Fibroblast of upper back skin (primary cell): Measurements from ENCODE around the gene GUCY2D.

ENCODE experiments used
- DNase-seq: peaks from one replicate; pipeline ENCODE4 v3.0.0-alpha.2; 2013

Gene GUCY2D

DNA sequence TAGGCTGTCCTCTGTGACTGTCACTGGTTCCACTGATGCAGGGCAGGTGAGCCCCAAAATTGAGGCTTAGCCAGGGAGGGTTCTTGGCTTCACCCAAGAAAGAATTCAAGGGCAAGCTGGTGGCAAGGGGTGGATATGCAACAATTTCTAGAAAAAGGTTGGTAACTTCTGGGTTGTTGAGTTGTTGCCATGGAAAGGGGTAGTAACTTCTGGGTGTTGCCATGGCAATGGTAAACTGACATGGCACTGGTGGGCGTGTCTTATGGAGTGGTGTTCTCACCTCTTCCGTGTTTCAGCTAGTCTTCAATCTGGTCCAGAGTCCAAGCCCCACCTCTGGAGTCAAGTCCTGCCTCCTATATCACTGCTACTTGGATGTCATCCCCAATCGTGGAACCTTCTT, 9.5 kb upstream of the GUCY2D start:
- no peak for DNase-seq

DNA sequence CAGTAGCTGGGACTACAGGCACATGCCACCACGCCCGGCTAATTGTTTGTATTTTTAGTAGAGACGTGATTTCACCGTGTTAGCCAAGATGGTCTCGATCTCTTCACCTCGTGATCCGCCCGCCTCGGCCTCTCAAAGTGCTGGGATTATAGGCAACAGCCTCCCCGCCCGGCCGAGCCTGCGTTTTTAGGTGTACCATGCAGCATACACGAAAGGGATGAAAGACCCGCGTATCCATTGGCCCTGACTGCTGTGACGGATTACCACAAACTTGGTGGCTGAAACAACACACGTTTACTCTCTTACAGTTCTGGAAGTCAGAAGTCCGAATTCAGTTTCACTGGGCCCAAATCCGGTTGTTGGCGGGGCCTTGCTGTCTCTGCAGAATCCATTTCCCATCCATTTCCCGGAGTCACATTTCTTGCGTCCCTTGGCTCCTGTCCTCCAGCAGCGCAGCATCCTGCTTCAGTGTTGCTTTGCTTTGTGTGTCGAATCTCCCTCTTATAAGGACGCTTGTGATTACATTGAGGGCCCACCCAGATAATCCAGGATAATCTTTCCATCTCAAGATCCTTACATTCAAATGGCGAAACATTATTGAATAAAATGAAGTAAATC, 8.3 kb upstream of the GUCY2D start:
- no peak for DNase-seq

- DNase-seq = no peak
Measured at GRCh38 chr17:7995724-7996123, 6.7 kb upstream of the GUCY2D start.

DNA sequence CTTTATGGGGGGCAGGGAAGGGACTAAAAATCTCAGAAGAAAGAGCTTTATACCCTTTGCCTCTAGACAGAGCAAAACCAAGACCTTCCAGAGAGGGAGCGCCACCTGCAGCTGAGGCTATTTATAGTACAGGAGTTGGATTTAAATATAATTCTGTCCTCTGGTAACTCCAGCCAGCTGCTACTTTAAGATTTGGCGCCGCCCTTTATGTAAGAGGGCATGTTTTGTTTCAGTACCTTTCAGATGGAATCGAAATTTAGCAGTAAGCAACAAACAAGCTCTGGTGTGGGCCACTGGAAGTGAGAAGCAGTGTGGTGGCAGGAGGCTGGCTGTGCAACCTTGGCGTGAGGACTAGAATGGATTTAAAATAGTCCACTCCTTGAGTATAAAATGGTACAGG, 5.2 kb upstream of the GUCY2D start:
- peak; percentile 32 for DNase-seq

GRCh38 chr17:8002721-8003593, 542 bp downstream of the GUCY2D start:
- no peak for DNase-seq

- no peak for DNase-seq
Measured at GRCh38 chr17:8003594-8004181, 1.3 kb downstream of the GUCY2D start.

DNA sequence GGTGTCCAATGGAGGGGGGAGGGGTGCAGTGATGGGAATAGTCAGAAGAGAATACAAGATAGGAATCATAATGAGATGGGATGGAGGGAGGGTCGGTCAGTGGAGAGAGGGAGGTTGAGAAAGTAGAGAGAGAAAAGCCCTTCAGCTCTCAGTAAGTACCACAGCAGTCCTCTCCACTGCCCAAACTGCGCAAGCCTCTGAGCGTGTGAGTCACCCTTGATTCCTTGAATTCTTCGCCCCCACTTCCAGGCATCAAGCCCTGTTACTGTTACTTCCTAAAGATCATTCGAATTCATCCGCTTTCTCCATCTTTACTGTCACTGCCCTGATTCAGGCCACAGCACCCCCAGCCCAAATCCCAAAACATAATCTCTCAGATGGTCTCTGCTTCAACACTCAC, 2.5 kb downstream of the GUCY2D start:
- DNase-seq = peak; percentile 51

DNA sequence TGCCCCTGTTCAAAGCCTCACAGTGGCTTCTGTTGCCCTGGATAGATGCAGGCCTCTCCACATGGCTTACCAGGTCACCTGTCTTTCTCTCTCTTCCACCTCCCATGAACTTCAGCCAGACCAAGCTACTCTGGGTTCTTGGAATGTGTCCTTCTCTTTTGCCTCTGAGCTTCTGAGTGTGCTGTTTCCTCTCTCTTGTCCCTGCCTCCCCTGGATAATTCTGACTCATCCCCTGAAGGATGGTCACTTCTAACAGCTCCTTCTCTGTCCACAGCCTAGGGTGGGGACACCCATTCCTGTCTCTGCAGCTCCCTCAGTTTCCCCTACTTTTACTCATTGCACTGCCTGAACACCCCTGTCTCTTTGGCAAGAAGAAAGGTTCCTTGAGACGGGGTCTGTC, 2.9 kb downstream of the GUCY2D start:
- no peak for DNase-seq

GRCh38 chr17:8005967-8006730, 3.7 kb downstream of the GUCY2D start:
- no peak for DNase-seq

GRCh38 chr17:8006836-8007680, 4.6 kb downstream of the GUCY2D start:
- no peak for DNase-seq

DNA sequence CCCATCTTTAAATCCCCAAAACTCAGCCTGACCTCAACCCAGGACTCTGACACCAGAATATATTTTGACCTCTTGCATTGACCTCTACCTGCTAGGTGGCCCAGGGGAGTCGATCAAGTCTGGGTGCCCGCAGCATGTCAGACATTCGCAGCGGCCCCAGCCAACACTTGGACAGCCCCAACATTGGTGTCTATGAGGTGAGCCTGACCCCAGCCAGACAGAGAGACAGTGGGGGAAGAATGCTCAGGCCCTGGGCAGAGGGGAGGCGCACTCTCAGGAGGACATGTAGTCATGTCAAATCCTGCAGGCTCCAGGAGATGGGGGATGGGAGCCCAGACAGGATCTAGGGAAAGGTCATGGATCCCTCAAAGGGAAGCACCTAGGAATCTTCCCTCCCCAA, 5.4 kb downstream of the GUCY2D start:
- DNase-seq = no peak

DNA sequence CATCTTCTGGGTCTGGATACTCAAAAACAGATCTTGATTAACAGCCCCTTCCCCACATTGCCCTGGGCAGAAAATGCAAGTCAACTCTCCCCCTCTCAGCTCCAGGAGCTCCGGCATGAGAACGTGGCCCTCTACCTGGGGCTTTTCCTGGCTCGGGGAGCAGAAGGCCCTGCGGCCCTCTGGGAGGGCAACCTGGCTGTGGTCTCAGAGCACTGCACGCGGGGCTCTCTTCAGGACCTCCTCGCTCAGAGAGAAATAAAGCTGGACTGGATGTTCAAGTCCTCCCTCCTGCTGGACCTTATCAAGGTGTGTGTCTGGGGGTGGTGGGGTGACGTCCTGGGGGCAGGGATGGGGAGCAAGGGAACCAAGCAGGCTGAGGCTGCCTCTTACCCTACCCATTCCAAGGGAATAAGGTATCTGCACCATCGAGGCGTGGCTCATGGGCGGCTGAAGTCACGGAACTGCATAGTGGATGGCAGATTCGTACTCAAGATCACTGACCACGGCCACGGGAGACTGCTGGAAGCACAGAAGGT, 9.7 kb downstream of the GUCY2D start:
- DNase-seq = no peak

GRCh38 chr17:8012996-8013640, 10.7 kb downstream of the GUCY2D start:
- no peak for DNase-seq

- DNase-seq = no peak
Measured at GRCh38 chr17:8013731-8014557, 11.5 kb downstream of the GUCY2D start.

DNA sequence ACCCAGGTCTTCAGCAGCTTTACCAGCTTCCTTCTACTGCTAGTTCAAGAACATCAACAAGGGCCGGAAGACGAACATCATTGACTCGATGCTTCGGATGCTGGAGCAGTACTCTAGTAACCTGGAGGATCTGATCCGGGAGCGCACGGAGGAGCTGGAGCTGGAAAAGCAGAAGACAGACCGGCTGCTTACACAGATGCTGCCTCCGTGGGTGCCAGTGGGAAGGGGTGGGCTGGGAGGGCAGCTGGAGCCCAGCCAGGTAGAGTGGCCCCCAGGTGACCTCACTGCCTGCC, 12.1 kb downstream of the GUCY2D start:
- no peak for DNase-seq

DNA sequence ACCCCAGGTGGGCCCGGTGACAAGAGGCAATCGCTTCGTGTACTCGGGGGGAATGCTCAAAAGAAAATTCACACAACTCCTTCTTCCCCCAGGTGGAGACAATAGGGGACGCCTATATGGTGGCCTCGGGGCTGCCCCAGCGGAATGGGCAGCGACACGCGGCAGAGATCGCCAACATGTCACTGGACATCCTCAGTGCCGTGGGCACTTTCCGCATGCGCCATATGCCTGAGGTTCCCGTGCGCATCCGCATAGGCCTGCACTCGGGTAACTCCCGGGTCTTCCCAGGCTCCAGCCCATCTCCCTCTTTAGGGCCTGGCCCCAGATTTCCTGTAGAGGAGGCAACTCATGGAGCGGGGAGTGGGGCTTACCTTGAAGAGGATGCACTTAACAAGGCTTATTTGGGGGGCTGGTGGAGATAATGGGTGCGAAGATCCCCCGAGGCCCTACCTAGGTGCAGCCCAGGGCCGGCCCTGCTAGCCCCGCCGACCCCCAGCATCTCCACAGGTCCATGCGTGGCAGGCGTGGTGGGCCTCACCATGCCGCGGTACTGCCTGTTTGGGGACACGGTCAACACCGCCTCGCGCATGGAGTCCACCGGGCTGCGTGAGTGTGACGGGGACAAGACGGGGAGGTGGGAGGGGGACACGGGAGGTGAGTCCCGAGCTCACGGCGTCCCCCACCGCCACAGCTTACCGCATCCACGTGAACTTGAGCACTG, 13.0 kb downstream of the GUCY2D start:
- DNase-seq = no peak

DNA sequence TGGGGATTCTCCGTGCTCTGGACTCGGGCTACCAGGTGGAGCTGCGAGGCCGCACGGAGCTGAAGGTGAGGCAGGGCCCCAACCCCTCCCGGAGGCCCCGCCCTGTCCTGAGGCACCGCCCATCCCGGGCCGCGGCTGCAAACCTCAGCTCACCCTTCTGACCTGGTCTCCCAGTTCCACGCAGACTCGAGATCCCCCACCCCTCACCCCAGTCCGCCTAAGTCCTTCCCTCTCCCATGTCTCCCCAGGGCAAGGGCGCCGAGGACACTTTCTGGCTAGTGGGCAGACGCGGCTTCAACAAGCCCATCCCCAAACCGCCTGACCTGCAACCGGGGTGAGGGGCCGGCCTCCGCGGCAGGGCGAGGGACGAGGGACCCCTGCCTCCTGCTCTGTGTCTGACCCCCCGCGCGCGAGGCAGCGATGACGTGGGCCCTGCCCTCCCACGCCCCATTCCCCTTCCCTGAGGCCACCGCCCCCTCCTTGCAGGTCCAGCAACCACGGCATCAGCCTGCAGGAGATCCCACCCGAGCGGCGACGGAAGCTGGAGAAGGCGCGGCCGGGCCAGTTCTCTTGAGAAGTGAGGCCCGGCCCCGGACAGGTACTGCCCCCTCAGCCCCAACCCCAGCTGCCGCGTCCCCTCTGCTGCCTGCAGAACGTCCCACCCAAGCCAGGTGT, 13.7 kb downstream of the GUCY2D start:
- DNase-seq = no peak

DNA sequence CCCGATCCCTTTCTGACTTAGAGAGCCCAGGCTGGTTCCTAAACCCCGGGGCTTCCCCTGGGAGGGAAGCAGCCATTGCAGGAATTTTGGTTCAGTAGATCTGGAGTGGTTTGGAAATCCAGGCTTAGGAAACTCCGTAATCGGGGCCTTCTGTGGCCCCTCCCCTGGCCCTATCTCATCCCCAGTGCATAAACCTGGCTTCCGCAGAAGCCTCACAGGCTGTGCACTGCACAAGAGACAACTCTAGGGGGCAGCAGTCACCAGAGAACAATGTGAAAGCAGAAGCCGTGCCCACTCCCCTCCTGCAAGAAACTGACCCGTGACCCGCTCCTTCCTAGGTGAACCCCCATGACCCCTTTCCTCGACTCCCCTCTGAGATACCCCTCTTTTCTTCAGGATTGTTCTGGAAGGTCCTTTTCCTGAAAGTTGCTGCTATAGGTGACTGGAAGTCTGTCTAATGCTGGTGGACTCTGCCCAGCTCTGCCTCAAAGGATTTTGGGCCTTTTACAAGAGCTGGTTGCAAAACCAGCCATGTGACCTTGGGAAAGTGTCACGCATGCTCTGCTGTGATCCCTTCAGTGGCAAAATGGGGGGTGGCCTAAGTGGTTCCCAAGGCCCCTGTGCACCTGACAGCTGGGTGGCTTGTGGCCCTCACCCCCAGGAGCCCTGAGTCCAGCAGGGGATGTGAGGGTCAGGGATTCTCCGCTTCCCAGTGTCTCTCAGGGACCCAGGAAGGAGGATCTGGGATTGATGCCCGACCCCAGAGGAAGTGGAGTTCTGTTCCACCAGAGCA, 14.4 kb downstream of the GUCY2D start:
- DNase-seq = peak; percentile 20

DNA sequence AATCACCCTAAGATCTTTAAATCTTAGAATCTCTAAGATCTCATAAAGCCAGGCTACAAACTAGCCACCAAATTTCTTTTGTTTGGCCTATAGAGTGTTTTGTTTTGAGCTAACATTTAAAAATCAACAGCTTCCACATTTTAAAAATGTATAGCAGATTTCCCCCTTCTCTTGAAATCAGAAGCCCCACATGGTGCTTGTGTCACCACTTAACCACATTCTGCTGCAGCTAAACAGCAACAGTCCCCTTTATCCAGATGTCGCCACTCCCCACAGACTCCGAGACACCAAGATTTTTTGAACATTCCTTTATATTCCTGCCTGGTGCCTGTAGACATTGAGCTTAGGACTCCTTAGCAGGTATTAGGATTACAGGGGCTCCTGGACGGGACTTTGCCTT, 16.0 kb downstream of the GUCY2D start:
- no peak for DNase-seq
